Upper lobe of right lung (tissue), 1 donor: ENCODE data around the gene DZIP1. TPM values are rescaled to one million over a fixed set of nuclear protein-coding genes. Genes with fewer than 3 reads are reported as not detected.
A peak's percentile ranks its signal among the peaks of the same experiment; 100 is the strongest.

Experiments used
- ATAC-seq: fragments of 200-7000 bp; cut with Tn5 transposase; one replicate; pipeline ENCODE4 v1.9.1; 2020; ENCODE audit warnings: mild to moderate bottlenecking, moderate library complexity
- DNase-seq: peaks from one replicate; pipeline ENCODE4 v3.0.0-alpha.2; 2020
- H3K27ac ChIP-seq: fragments of 200-600 bp; one replicate; pipeline ENCODE4 v1.8.0; 2022
- H3K27me3 ChIP-seq: fragments of 200-600 bp; one replicate; pipeline ENCODE4 v1.8.0; 2022; ENCODE audit warnings: mild to moderate bottlenecking
- H3K36me3 ChIP-seq: fragments of 200-600 bp; one replicate; pipeline ENCODE4 v1.8.0; 2022
- H3K4me1 ChIP-seq: fragments of 200-600 bp; one replicate; pipeline ENCODE4 v1.8.0; 2022
- H3K4me3 ChIP-seq: fragments of 200-600 bp; one replicate; pipeline ENCODE4 v1.8.0; 2022; ENCODE audit warnings: mild to moderate bottlenecking
- H3K9me3 ChIP-seq: fragments of 200-600 bp; one replicate; pipeline ENCODE4 v1.8.0; 2022
- intact Hi-C: fragments of 100-400 bp; cut with DNase I; formaldehyde crosslinking; loops from one replicate; pipeline ENCODE4 v1.11.0; 2022
- total RNA-seq: library from RNA; stranded (reverse); fragmentation: NEBNext Ultra II Directional; extraction: Animal tissue kit (Norgen Biotek cat#: 25700); gene quantifications from one replicate; pipeline ENCODE4 v1.2.1, GENCODE V29; 2021
- TF ChIP-seq, protein P1 (sequence below): fragments of 200-600 bp; IDR thresholded peaks from one replicate; pipeline ENCODE4 v1.8.0; 2022; ENCODE audit warnings: antibody characterized with exemption
- donor health status: DM: no; HTN: yes; CAD: no; lungs with severe emphysema.

The DZIP1 gene
- total RNA-seq, 1 donor from 2014 or later, result 7.1 TPM

DNA sequence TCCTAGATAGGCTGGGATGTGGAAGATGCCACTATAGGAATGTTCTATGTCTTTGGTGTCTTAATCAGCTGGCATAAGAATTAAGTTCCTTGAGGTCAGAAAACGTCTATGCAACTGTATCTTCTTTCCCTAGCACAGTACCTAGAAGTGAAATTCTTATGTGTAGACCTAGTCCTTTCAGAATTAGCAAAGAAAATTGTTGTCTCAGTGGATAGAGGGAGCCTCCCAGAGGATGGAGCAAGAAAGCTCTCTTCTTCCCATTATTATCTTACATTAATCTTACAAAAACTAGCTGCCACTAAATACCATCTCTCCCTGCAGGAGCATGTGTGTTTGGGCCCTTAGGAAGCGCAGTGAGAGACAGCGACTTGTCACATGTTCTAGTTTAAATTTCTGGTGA lies 80.4 kb downstream of the DZIP1 start:
- H3K9me3 ChIP-seq, result no peaks in the 10 kb centered on the region
- H3K4me1 ChIP-seq, result no peaks in the 10 kb centered on the region
- intact Hi-C loops, result no loop called here
- H3K27ac ChIP-seq, result no peak overlapping the region
- no peak overlapping the region for H3K4me3 ChIP-seq
- TF ChIP-seq, protein P1, sequence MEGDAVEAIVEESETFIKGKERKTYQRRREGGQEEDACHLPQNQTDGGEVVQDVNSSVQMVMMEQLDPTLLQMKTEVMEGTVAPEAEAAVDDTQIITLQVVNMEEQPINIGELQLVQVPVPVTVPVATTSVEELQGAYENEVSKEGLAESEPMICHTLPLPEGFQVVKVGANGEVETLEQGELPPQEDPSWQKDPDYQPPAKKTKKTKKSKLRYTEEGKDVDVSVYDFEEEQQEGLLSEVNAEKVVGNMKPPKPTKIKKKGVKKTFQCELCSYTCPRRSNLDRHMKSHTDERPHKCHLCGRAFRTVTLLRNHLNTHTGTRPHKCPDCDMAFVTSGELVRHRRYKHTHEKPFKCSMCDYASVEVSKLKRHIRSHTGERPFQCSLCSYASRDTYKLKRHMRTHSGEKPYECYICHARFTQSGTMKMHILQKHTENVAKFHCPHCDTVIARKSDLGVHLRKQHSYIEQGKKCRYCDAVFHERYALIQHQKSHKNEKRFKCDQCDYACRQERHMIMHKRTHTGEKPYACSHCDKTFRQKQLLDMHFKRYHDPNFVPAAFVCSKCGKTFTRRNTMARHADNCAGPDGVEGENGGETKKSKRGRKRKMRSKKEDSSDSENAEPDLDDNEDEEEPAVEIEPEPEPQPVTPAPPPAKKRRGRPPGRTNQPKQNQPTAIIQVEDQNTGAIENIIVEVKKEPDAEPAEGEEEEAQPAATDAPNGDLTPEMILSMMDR, result no peak
- no peaks in the 10 kb centered on the region for H3K36me3 ChIP-seq
- no peaks in the 10 kb centered on the region for H3K27me3 ChIP-seq
- no peak for ATAC-seq
- no peak for DNase-seq

DNA sequence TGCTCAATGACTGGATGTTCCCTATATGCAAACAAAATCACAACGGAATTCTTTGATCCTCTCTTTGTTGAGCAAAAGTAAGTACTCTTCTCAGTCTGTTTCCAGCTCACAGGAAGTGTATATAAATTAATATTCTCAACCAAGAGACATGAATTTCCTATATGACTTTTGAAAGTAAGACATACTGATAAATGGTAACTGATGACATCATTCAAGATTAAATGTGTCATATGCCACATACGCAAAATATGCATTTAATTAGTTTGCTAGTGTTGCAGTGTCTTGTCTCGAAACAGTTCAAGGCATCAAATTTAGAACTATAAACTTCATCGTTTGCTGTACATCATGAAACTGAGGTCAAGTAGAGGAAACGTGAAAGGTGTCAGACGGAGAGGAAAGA lies 84.1 kb downstream of the DZIP1 start:
- no peaks in the 10 kb centered on the region for H3K4me1 ChIP-seq
- intact Hi-C loops, result no loop called here
- DNase-seq, result no peak
- ATAC-seq, result no peak
- TF ChIP-seq, protein P1, result no peak
- H3K27ac ChIP-seq, result no peak overlapping the region
- H3K4me3 ChIP-seq, result no peak overlapping the region
- no peaks in the 10 kb centered on the region for H3K27me3 ChIP-seq
- H3K9me3 ChIP-seq, result no peaks in the 10 kb centered on the region
- no peaks in the 10 kb centered on the region for H3K36me3 ChIP-seq

DNA sequence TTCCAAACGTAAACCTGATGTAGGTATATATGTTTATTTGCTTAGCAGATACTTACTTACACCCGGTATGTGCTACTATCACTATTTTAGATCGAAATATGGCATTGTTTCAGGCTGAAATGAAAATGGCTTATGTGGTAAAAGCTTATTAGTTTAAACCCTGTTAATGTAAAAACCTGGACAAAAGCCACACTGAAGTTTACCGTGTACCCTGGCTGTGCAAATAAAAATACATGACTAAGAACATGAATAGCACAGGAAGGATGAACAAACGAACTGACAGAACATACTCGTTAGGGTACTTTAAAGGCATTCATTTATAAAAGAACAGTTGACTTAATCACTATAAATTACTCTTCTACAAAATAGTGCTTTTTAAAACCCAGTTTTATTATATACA lies 85.4 kb downstream of the DZIP1 start:
- Histone ChIP-seq H3K4me1 (no peaks in the 10 kb centered on the region), H3K36me3 (no peaks in the 10 kb centered on the region), H3K4me3 (no peak overlapping the region), H3K27me3 (peaks cover 4% of the 10 kb centered on the region), H3K27ac (no peak overlapping the region), H3K9me3 (no peaks in the 10 kb centered on the region)
- ATAC-seq (no peak), DNase-seq (no peak)
- TF ChIP-seq, protein P1, result no peak
- intact Hi-C loops, result no loop called here

DNA sequence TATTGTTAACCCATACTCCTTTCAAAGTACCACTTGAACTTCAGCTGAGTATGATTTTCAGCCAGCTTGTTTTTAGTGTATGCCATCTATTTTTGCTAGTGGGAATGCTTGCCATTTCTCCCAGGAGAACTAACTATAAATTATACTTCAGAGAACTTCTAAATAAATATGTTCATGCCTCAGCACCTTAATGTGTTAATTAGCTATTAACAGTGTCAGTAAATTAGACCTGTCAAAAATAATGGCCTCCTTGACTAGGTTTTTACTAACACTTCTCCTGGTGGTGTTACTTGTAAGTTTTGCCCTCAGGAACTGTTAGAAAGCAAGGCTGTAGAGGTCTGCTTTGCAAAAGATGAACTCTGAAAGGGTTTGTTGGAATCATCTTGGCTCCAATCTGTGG lies 87.5 kb downstream of the DZIP1 start:
- peaks cover 5% of the 10 kb centered on the region for H3K4me1 ChIP-seq
- no peak overlapping the region for H3K4me3 ChIP-seq
- no peak for DNase-seq
- no peak for ATAC-seq
- H3K9me3 ChIP-seq, result no peaks in the 10 kb centered on the region
- H3K36me3 ChIP-seq, result no peaks in the 10 kb centered on the region
- H3K27me3 ChIP-seq, result peaks cover 25% of the 10 kb centered on the region
- intact Hi-C loops, result no loop called here
- TF ChIP-seq, protein P1, result no peak
- H3K27ac ChIP-seq, result no peak overlapping the region

DNA sequence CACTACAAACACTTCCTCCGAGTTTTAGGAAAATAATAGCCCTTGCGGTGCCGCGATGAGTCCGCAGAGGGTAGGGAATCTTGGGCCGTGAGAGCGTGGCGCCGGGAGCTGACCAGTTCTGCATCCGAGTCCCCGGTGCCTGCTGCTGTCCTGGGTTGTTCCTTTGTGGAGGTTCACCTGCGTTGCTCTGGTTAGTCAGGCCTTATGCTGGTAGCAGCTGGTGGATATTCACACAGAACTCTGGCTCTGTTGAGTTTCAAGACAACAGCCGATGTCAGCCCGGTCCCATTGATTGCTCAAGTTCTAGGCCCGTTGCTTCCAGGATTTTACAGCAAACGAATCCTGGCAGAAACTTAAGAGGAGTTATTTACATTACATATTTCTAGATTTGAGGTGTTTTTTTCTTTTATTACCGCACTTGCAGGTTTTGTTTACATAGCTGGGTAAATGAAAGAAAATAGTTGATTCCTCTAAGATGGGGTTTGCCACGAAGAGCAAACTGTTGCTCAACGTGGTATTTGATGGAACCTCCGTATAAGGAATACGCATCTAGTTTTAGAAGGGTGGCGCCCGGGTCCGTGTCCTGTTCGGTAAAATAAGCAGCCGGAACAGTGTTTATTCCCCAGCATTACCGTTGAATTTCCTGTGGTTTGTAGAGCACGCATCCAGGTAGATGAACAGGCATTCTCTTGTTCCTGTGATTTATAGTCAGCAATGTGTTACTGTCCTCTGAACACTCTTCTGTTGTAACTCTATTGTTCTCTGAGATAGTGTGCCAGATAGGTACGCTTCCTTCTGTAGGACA lies 90.7 kb downstream of the DZIP1 start:
- Histone ChIP-seq H3K9me3 (no peaks in the 10 kb centered on the region), H3K4me3 (peak overlapping the region; percentile 17), H3K4me1 (peaks cover 5% of the 10 kb centered on the region), H3K36me3 (no peaks in the 10 kb centered on the region), H3K27ac (no peak overlapping the region), H3K27me3 (peaks cover 51% of the 10 kb centered on the region)
- ATAC-seq, result peak; percentile 52
- DNase-seq, result no peak
- intact Hi-C loops, result no loop called here
- TF ChIP-seq, protein P1, result no peak
